HepG2 (cell line): Measurements from ENCODE around the gene TANC2. TPM values are rescaled to one million over a fixed set of nuclear protein-coding genes. Genes with fewer than 3 reads are reported as not detected.
A peak's percentile ranks its signal among the peaks of the same experiment; 100 is the strongest.

Source experiments
- CHD4 ChIP-seq: fragments of 200-600 bp; sonication (generic); IDR thresholded peaks from 2 replicates; pipeline ENCODE4 v1.7.0; 2017; ENCODE audit warnings: mild to moderate bottlenecking, low read length, borderline replicate concordance
- FOSL2 ChIP-seq: sonication (generic); formaldehyde crosslinking; IDR thresholded peaks from 2 replicates; pipeline ENCODE4 v1.4.0; 2020; ENCODE audit warnings: missing genetic modification reagents
- KDM2A ChIP-seq: sonication (generic); formaldehyde crosslinking; IDR thresholded peaks from 2 replicates; pipeline ENCODE4 v1.4.0; 2020; ENCODE audit warnings: low read depth, missing genetic modification reagents, borderline replicate concordance
- KDM3A ChIP-seq: IDR thresholded peaks from 2 replicates; pipeline ENCODE4 v1.6.1; 2018; ENCODE audit warnings: low read depth, missing compliant biosample characterization
- KLF6 ChIP-seq: IDR thresholded peaks from 2 replicates; pipeline ENCODE4 v1.8.0; 2016; ENCODE audit warnings: missing biosample characterization, missing genetic modification reagents
- LCORL ChIP-seq, 2 experiments: fragments of 450-650 bp in 1 of 2; sonication (generic) in 1 of 2; formaldehyde crosslinking in 1 of 2; IDR thresholded peaks; 2 replicates each; pipeline versions ENCODE4 v1.5.0 to v1.6.1; 2017 to 2020; ENCODE audit warnings: antibody characterized with exemption in 1 of 2, missing genetic modification reagents in 1 of 2
- RAD51 ChIP-seq: fragments of 450-650 bp; IDR thresholded peaks from 2 replicates; pipeline ENCODE4 v1.6.1; 2016; ENCODE audit warnings: borderline replicate concordance
- RFX3 ChIP-seq: IDR thresholded peaks from 2 replicates; pipeline ENCODE4 v1.6.1; 2016; ENCODE audit warnings: missing biosample characterization, missing genetic modification reagents
- ZFP37 ChIP-seq: sonication (generic); formaldehyde crosslinking; IDR thresholded peaks from 2 replicates; pipeline ENCODE4 v1.4.0; 2020; ENCODE audit warnings: missing genetic modification reagents, borderline replicate concordance
- ZNF253 ChIP-seq: sonication (generic); formaldehyde crosslinking; IDR thresholded peaks from 2 replicates; pipeline ENCODE4 v1.8.0; 2022; ENCODE audit warnings: mild to moderate bottlenecking, missing genetic modification reagents, borderline replicate concordance
- ZNF333 ChIP-seq: sonication (generic); formaldehyde crosslinking; IDR thresholded peaks from 2 replicates; pipeline ENCODE4 v1.4.0; 2020; ENCODE audit warnings: mild to moderate bottlenecking, missing genetic modification reagents, borderline replicate concordance
- ZNF382 ChIP-seq: sonication (generic); formaldehyde crosslinking; IDR thresholded peaks from 2 replicates; pipeline ENCODE4 v1.5.0; 2020; ENCODE audit warnings: missing genetic modification reagents, mild to moderate bottlenecking, borderline replicate concordance
- ZNF44 ChIP-seq: sonication (generic); formaldehyde crosslinking; IDR thresholded peaks from 2 replicates; pipeline ENCODE4 v1.5.1; 2020; ENCODE audit warnings: mild to moderate bottlenecking, missing genetic modification reagents
- ZNF451 ChIP-seq: sonication (generic); formaldehyde crosslinking; IDR thresholded peaks from 2 replicates; pipeline ENCODE4 v1.5.0; 2020; ENCODE audit warnings: mild to moderate bottlenecking, missing genetic modification reagents
- ZNF687 ChIP-seq: sonication (generic); formaldehyde crosslinking; IDR thresholded peaks from 2 replicates; pipeline ENCODE4 v1.5.1; 2020; ENCODE audit warnings: mild to moderate bottlenecking, missing genetic modification reagents, moderate library complexity
- ZNF7 ChIP-seq: IDR thresholded peaks from 2 replicates; pipeline ENCODE4 v1.6.1; 2016; ENCODE audit warnings: missing biosample characterization, missing genetic modification reagents
- ZNF746 ChIP-seq: sonication (generic); formaldehyde crosslinking; IDR thresholded peaks from 2 replicates; pipeline ENCODE4 v1.8.0; 2022; ENCODE audit warnings: mild to moderate bottlenecking, missing genetic modification reagents
- ZNF761 ChIP-seq: sonication (generic); formaldehyde crosslinking; conservative IDR thresholded peaks from 2 replicates; pipeline ENCODE4 v1.4.0; 2020; ENCODE audit warnings: mild to moderate bottlenecking, missing genetic modification reagents
- polyA plus RNA-seq, 8 experiments: library from polyadenylated mRNA; depleted of rRNA in 3 of 8; stranded (reverse) in 7 of 8; unstranded in 1 of 8; fragments of >200 nt; fragmentation: Illumina TruSeq in 4 of 8; extraction: Trizol in 4 of 8; gene quantifications; 2 replicates each; pipeline versions ENCODE4 v1.2.1 to v1.2.3, GENCODE V29; 2011 to 2016; ENCODE audit warnings: low read depth in 4 of 8, missing spikeins in 1 of 8, mixed read lengths in 1 of 8; ENCODE audit not compliant: insufficient read depth in 1 of 8
- total RNA-seq, 5 experiments: library from RNA; depleted of rRNA; stranded (reverse); fragments of >200 nt; fragmentation: Illumina TruSeq; extraction: Trizol; gene quantifications; 2 replicates each; pipeline ENCODE4 v1.2.3, GENCODE V29; 2016; ENCODE audit warnings: low read depth in 1 of 5
- TF ChIP-seq, protein P1 (sequence below): sonication (generic); formaldehyde crosslinking; IDR thresholded peaks from 2 replicates; pipeline ENCODE4 v1.4.0; 2020; ENCODE audit warnings: missing genetic modification reagents, mild to moderate bottlenecking, borderline replicate concordance
- TF ChIP-seq, protein P2 (sequence below): sonication (generic); formaldehyde crosslinking; conservative IDR thresholded peaks from 2 replicates; pipeline ENCODE4 v1.8.0; 2022; ENCODE audit warnings: missing genetic modification reagents
- TF ChIP-seq, protein P3 (sequence below): sonication (generic); formaldehyde crosslinking; IDR thresholded peaks from 2 replicates; pipeline ENCODE4 v1.5.0; 2020; ENCODE audit warnings: mild to moderate bottlenecking, missing genetic modification reagents, borderline replicate concordance

Gene TANC2
- total and polyA plus RNA-seq, 2 of the 13 experiments (the other 11 are each of a cell fraction or from before 2014, with no cell fraction given) = 0.08 to 0.20 TPM

GRCh38 chr17:62965686-62966425, at the start of gene TANC2 (continued):
- TF ChIP-seq ZNF687 (CRISPR knock-in tag) = peak; percentile 28
- TF ChIP-seq RFX3 (CRISPR knock-in tag) = no peak
- TF ChIP-seq ZNF7 (CRISPR knock-in tag) = no peak
- TF ChIP-seq ZNF382 (CRISPR knock-in tag) = no peak
- TF ChIP-seq, protein P1, sequence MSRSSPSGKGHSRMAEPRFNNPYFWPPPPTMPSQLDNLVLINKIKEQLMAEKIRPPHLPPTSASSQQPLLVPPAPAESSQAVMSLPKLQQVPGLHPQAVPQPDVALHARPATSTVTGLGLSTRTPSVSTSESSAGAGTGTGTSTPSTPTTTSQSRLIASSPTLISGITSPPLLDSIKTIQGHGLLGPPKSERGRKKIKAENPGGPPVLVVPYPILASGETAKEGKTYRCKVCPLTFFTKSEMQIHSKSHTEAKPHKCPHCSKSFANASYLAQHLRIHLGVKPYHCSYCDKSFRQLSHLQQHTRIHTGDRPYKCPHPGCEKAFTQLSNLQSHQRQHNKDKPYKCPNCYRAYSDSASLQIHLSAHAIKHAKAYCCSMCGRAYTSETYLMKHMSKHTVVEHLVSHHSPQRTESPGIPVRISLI = no peak
- no peak for TF ChIP-seq LCORL (IDR thresholded peaks at IDR 0.05)
- no peak for TF ChIP-seq LCORL (CRISPR knock-in tag; IDR thresholded peaks at IDR 0.05)
- TF ChIP-seq, protein P2, sequence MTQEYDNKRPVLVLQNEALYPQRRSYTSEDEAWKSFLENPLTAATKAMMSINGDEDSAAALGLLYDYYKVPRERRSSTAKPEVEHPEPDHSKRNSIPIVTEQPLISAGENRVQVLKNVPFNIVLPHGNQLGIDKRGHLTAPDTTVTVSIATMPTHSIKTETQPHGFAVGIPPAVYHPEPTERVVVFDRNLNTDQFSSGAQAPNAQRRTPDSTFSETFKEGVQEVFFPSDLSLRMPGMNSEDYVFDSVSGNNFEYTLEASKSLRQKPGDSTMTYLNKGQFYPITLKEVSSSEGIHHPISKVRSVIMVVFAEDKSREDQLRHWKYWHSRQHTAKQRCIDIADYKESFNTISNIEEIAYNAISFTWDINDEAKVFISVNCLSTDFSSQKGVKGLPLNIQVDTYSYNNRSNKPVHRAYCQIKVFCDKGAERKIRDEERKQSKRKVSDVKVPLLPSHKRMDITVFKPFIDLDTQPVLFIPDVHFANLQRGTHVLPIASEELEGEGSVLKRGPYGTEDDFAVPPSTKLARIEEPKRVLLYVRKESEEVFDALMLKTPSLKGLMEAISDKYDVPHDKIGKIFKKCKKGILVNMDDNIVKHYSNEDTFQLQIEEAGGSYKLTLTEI = no peak
- no peak for TF ChIP-seq ZNF761 (CRISPR knock-in tag)
- TF ChIP-seq ZNF44 = no peak
- TF ChIP-seq KDM2A = 0 out of 2 replicates have a peak, but pooled peaks have one; percentile 15
- TF ChIP-seq RAD51 = no peak
- TF ChIP-seq ZNF746 = 0 out of 2 replicates have a peak, but pooled peaks have one; percentile 27
- TF ChIP-seq, protein P3, sequence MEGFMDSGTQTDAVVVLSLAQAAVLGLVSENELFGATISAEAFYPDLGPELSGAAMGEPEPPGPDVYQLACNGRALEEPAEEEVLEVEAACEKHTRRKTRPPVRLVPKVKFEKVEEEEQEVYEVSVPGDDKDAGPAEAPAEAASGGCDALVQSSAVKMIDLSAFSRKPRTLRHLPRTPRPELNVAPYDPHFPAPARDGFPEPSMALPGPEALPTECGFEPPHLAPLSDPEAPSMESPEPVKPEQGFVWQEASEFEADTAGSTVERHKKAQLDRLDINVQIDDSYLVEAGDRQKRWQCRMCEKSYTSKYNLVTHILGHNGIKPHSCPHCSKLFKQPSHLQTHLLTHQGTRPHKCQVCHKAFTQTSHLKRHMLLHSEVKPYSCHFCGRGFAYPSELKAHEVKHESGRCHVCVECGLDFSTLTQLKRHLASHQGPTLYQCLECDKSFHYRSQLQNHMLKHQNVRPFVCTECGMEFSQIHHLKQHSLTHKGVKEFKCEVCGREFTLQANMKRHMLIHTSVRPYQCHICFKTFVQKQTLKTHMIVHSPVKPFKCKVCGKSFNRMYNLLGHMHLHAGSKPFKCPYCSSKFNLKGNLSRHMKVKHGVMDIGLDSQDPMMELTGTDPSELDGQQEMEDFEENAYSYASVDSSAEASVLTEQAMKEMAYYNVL = no peak
- no peak for TF ChIP-seq KLF6 (CRISPR knock-in tag)
- no peak for TF ChIP-seq ZFP37 (CRISPR knock-in tag)
- TF ChIP-seq FOSL2 (CRISPR knock-in tag) = peak; percentile 4; the same call in 1 of the 2 replicates
- no peak for TF ChIP-seq KDM3A (CRISPR knock-in tag)
- 0 out of 2 replicates have a peak, but pooled peaks have one; percentile 61 for TF ChIP-seq ZNF253 (CRISPR knock-in tag)
- no peak for TF ChIP-seq ZNF451
- no peak for TF ChIP-seq CHD4
- no peak for TF ChIP-seq ZNF333 (CRISPR knock-in tag)
